Panc1 (cell line): ENCODE data around the gene PPP1CC. TPM values are rescaled to one million over a fixed set of nuclear protein-coding genes. Genes with fewer than 3 reads are reported as not detected.
A peak's percentile ranks its signal among the peaks of the same experiment; 100 is the strongest.

Source experiments
- ATAC-seq: fragments of 200-7000 bp; cut with Tn5 transposase; 2 replicates; pipeline ENCODE4 v1.9.1; 2020; ENCODE audit warnings: mild to moderate bottlenecking, moderate library complexity
- BruUV-seq: library from RNA; stranded (reverse); fragments of 400-500 nt; replicated peaks from 2 replicates; lab custom pipeline; 2021; lab: Mats Ljungman, UMichigan
- CTCF ChIA-PET: fragments of 300-600 bp; sonication (Branson Sonifier 250); formaldehyde crosslinking; loops from one replicate; lab custom pipeline; 2022; ENCODE audit warnings: antibody characterized with exemption; lab: Charles Lee
- POLR2A ChIA-PET: fragments of 300-600 bp; sonication (Branson Sonifier 250); formaldehyde crosslinking; loops from one replicate; lab custom pipeline; 2022; ENCODE audit warnings: antibody characterized with exemption; lab: Charles Lee
- DNase-seq: peaks from one replicate; pipeline ENCODE4 v3.0.0-alpha.2; 2010; ENCODE audit warnings: low read depth, low spot score
- H3K27ac ChIP-seq: 2 replicates; pipeline ENCODE4 v1.5.1; 2011; ENCODE audit warnings: mild to moderate bottlenecking, low read length, inconsistent platforms
- H3K27me3 ChIP-seq: fragments of 200-500 bp; sonication (Bioruptor generic); 2 replicates; pipeline ENCODE4 v1.6.0; 2014; ENCODE audit warnings: low read length, inconsistent platforms; ENCODE audit not compliant: control insufficient read depth, insufficient read depth
- H3K36me3 ChIP-seq: fragments of 200-500 bp; sonication (Bioruptor generic); 2 replicates; pipeline ENCODE4 v1.5.1; 2014; ENCODE audit warnings: inconsistent platforms, mild to moderate bottlenecking, low read length, moderate library complexity; ENCODE audit not compliant: control insufficient read depth, insufficient read depth
- H3K4me1 ChIP-seq: 2 replicates; pipeline ENCODE4 v1.5.1; 2011; ENCODE audit warnings: inconsistent platforms, mild to moderate bottlenecking, low read length, moderate library complexity; ENCODE audit not compliant: control insufficient read depth, insufficient read depth
- H3K4me3 ChIP-seq, 2 experiments: 2 replicates each; pipeline ENCODE4 v1.5.1; 2011 to 2012; ENCODE audit warnings: low read depth in 2 of 2, low read length in 2 of 2, mild to moderate bottlenecking in 2 of 2, inconsistent platforms in 1 of 2, moderate library complexity in 1 of 2
- H3K9me3 ChIP-seq: fragments of 200-500 bp; sonication (Bioruptor generic); 2 replicates; pipeline ENCODE4 v1.5.1; 2014; ENCODE audit warnings: low read depth, mild to moderate bottlenecking, inconsistent platforms, low read length, moderate library complexity; ENCODE audit not compliant: control insufficient read depth, insufficient read depth
- CTCF ChIP-seq: fragments of 450-650 bp; IDR thresholded peaks from 2 replicates; pipeline ENCODE4 v1.5.1; 2017; ENCODE audit warnings: mild to moderate bottlenecking
- POLR2AphosphoS5 ChIP-seq: IDR thresholded peaks from 2 replicates; pipeline ENCODE4 v1.6.1; 2012; ENCODE audit warnings: mild to moderate bottlenecking, low read depth, low read length, moderate library complexity
- REST ChIP-seq, 2 experiments: IDR thresholded peaks; 2 replicates each; pipeline ENCODE4 v1.6.1; 2011 to 2012; ENCODE audit warnings: low read depth in 2 of 2, control low read depth in 1 of 2, low read length in 1 of 2, mild to moderate bottlenecking in 1 of 2, moderate library complexity in 1 of 2; ENCODE audit not compliant: insufficient read depth in 1 of 2
- SIN3A ChIP-seq: IDR thresholded peaks from 2 replicates; pipeline ENCODE4 v1.6.1; 2012; ENCODE audit warnings: low read depth, mild to moderate bottlenecking, low read length, moderate library complexity, borderline replicate concordance; ENCODE audit not compliant: insufficient read depth
- TCF7L2 ChIP-seq: IDR thresholded peaks from 2 replicates; pipeline ENCODE4 v1.6.1; 2011; ENCODE audit warnings: mild to moderate bottlenecking, low read depth, low read length, inconsistent platforms
- in situ Hi-C: cut with HindIII; loops from 2 replicates; pipeline ENCODE4 v1.10.0; 2016; ENCODE audit warnings: low sequenced_read_pairs, low pct_unique_long_range_greater_than_20kb
- intact Hi-C: fragments of 100-400 bp; cut with micrococcal nuclease; formaldehyde crosslinking; loops from one replicate; pipeline ENCODE4 v1.10.0; 2022; ENCODE audit not compliant: unreplicated experiment
- total RNA-seq: library from RNA; stranded (reverse); gene quantifications from one replicate; pipeline ENCODE4 v1.2.1, GENCODE V29; 2021; ENCODE audit not compliant: unreplicated experiment

The PPP1CC gene
- total RNA-seq, 1 experiment from 2014 or later = 219 TPM

GRCh38 chr12:110758922-110759321 lies 16.2 kb upstream of the PPP1CC start:
- in situ Hi-C loops (no loop called here), intact Hi-C loops (no loop called here)
- Histone ChIP-seq H3K36me3 (no peaks in the 10 kb centered on the region), H3K4me3 (no peak overlapping the region), H3K9me3 (no peaks in the 10 kb centered on the region), H3K4me1 (no peaks in the 10 kb centered on the region), H3K27me3 (no peaks in the 10 kb centered on the region), H3K27ac (no peak overlapping the region)
- ChIA-PET POLR2A (no interaction called here), CTCF (no interaction called here)
- no peak for TF ChIP-seq SIN3A
- no peak for TF ChIP-seq POLR2AphosphoS5
- TF ChIP-seq CTCF = no peak
- no peak for TF ChIP-seq TCF7L2
- no peak for TF ChIP-seq REST (IDR thresholded peaks at IDR 0.05; ENCODE audit: insufficient read depth in 1 of 2, low read depth in 2 of 2, low read length in 1 of 2)
- no TSS peak for BruUV-seq
- ATAC-seq (no peak), DNase-seq (no peak)

- intact Hi-C loops = no loop called here
These were observed 13.9 kb upstream of the PPP1CC start for GRCh38 chr12:110756611-110757010.

More at GRCh38 chr12:110756611-110757010, 13.9 kb upstream of the PPP1CC start:
- Histone ChIP-seq H3K4me3 (no peak overlapping the region), H3K27ac (no peak overlapping the region), H3K36me3 (no peaks in the 10 kb centered on the region), H3K9me3 (no peaks in the 10 kb centered on the region), H3K4me1 (no peaks in the 10 kb centered on the region), H3K27me3 (no peaks in the 10 kb centered on the region)
- ATAC-seq = 0 out of 2 replicates have a peak, but pooled peaks have one; percentile 30
- ChIA-PET POLR2A (no interaction called here), CTCF (interaction anchor here (0.7 kb wide), 1 partner anchor 185 kb away, joined by 4 read pairs; no protein-coding TSS in a partner anchor)
- DNase-seq = no peak
- in situ Hi-C loops = no loop called here
- no TSS peak for BruUV-seq
- TF ChIP-seq SIN3A (no peak), CTCF (no peak), REST (IDR thresholded peaks at IDR 0.05; ENCODE audit: insufficient read depth in 1 of 2, low read depth in 2 of 2, low read length in 1 of 2) (no peak), POLR2AphosphoS5 (no peak), TCF7L2 (no peak)
